HG02798 (cell line): ENCODE data around the gene IFITM10.

Experiments used
- ATAC-seq: cut with Tn5 transposase; IDR thresholded peaks from one replicate; pipeline ENCODE4 v1.9.1; 2021; ENCODE audit warnings: mild to moderate bottlenecking; ENCODE audit not compliant: unreplicated experiment, poor library complexity

IFITM10 gene

DNA sequence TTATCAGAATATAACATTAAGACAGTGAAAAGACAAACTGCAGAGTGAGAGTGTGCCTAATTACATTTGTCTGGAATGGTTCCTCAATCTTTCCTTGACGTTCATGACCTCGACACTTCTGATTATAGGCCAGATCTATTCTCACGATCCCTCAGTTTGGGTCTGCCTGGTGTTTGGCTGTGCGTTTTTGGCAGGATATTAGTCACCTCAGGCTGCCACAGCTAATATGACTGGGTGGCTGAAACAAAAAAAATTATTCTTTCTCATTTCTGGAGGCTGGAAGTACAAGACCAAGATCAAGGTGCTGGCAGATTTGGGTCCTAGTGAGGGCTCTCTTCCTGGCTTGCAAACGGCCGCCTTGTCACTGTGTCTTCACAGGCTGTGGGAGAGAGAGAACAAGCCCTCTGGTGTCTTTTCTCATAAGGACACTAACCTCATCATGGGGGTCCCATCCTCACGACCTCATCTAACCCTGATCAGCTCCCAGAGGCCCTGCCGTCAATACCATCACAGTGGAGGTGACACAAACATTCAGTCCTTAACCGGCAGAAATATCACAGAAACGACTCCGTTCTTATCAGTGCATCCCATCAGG is 23.2 kb downstream of the IFITM10 start:
- ATAC-seq = no peak

GRCh38 chr11:1719781-1720180 is 30.6 kb downstream of the IFITM10 start:
- ATAC-seq = no peak

DNA sequence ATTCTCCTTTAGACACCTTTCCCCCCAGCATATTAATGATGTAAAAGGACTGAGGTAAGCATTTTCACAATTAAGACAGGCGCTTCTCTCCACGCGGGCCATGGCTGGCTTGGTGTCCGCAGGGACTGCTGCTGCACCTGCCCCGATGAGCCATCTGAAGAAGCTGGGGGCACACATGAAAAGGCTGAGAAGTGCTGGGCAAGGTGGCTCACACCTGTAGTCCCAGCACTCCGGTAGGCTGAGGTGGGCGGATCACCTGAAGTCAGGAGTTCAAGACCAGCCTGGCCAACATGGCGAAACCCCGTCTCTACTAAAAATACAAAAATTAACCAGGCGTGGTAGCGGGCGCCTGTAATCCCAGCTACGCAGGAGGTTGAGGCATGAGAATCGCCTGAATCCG is 32.1 kb downstream of the IFITM10 start:
- ATAC-seq = no peak

- ATAC-seq = no peak
Observed at GRCh38 chr11:1717745-1718144, 32.6 kb downstream of the IFITM10 start.

DNA sequence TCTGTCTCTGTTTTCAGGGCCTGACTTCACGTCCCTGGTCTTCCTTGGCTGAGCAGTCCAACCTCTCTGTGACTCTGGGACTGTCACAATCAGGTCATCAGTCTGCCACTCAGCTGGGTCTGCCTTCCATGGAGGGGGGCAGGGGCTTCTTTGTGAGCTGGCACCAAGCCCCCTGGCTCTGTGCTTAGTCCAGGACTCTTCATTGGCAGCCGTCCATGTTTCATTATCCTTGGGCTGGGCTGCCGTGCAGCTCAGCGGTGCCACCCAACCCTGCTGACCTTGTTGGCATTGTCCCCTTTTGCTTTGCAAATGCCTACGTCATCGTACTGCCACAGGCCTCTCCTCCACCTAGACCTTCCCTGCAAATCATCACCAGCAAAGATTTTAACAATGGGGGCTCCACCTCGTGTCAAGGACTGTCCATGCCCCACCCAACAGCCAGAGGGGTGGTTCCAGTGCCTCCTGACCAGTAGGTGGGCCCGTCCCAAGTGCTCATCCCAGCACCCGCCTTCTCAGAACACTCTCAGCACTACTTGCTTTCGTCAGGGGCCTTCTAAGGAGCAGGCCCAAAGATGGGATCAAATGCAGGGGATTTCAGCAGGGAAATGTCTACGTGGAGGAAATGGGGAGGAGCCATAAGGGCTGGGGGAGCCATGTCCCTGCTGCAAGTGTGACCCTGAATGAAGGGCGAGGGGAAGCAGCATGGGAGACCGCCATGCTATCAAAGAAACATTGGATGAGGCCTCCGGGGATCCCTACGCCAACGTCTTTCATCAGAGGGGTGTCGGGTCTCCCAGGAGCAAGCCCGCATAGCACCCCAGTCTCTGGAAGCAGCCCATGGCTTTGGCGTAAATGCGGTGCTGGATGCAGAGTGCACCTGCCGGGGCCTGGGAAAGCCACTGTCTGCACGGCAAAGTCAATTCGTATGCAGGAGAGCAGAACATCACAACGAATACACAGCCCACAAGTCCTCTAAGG is 35.2 kb downstream of the IFITM10 start:
- ATAC-seq = no peak

DNA sequence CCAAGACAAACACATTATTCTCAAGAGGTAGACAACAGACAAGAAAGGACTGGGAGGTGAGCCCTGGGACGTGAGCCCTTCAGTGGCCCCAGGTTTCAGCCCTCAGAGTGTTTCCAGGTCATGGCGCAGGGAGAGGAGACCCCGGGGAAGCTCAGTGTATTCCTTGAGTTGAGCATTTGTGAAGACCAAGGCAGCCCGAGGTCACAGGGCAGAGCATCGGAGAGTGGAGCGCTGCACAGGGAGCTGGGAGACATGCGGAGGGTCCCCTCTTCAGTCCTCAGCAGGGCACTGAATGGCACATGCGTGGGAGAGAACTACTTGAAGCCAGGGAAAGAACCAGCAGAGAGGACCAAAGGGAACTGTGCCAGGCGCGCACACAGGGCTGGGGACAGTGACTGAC is 41.7 kb downstream of the IFITM10 start:
- no peak for ATAC-seq

GRCh38 chr11:1707751-1708150 is 42.6 kb downstream of the IFITM10 start:
- ATAC-seq = no peak

GRCh38 chr11:1706634-1707400 is 43.6 kb downstream of the IFITM10 start:
- no peak for ATAC-seq

DNA sequence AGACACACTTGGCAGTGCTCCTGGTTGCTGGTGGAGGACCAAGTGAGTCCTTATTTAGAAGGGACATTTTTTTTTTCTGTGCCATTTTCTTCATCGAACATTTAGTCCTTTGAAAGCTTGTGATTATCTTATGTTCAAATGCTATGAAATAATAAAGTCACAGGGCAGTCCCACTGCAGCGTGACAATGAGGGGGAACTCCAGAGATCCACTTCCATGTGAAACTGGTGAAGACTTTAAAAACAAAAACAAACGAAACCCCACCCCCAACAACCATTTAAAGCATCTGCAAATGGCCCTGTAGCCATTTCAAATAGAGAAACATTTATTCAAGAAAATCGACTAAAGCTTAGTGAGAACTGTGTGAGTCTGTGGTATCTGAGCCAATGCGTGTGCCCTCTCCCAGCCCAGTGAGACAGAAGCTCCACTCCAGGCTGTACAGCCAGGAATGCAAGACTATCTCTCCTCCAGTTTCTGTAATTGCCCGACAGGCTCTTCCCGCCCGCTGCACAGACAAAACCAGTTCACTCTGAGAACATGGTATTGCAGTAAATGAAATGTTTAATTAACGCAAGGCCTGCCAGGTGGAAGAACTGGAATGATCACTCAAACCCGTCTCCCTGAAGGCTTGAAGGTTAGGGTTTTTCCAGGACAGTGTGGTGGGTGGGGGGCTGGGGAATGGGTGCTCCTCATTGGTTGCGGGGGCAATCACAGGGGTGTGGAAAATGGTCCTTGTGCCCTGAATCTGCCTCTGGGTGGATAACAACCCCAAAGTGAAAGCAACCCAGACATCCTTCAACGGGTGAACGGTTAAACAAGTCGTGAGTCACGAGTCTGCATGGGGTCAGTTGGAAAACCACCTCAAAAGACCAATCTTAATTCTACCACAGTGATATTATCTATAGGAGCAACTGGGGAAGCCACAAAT is 45.0 kb downstream of the IFITM10 start:
- ATAC-seq = no peak

DNA sequence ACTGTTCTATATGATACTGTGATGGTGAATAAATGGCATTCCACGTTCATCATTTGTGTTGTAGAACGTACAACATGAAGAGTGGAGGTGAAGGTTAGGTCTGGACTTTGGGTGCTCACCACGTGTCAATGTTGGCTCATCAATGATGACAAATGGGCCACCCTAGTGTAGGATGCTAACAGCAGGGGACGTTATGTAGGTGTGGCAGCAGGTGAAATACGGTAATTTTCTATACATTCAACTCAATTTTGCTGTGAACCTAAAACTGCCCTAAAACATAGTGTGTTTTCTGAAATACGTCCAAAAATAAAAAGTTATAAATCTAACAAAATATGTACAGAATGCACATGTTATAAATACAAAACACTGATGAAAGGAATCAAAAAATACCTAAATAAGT is 47.2 kb downstream of the IFITM10 start:
- ATAC-seq = no peak

- ATAC-seq = no peak
Observed at GRCh38 chr11:1702506-1702905, 47.9 kb downstream of the IFITM10 start.

- ATAC-seq = no peak
Observed at GRCh38 chr11:1701091-1701807, 49.1 kb downstream of the IFITM10 start.

GRCh38 chr11:1699771-1700170 is 50.6 kb downstream of the IFITM10 start:
- ATAC-seq = no peak

- no peak for ATAC-seq
Observed at GRCh38 chr11:1696608-1697570, 53.5 kb downstream of the IFITM10 start, which contains the start of gene KRTAP5-6. Gene KRTAP5-6 (plus strand): TSS chr11:1697195. CDS start chr11:1697246, 51 bp downstream.

GRCh38 chr11:1695548-1696108 is 54.8 kb downstream of the IFITM10 start:
- ATAC-seq = no peak

GRCh38 chr11:1694846-1695547 is 55.4 kb downstream of the IFITM10 start:
- ATAC-seq = no peak
